HEK293 (cell line): ENCODE measurements around the gene APOC3.

ENCODE experiments used
- CTCF ChIA-PET: fragments of 350-600 bp; formaldehyde crosslinking; extraction: SDS; loops from one replicate; lab custom pipeline; 2021; ENCODE audit warnings: antibody characterized with exemption; lab: Yijun Ruan, JAX
- POLR2A ChIA-PET: fragments of 300-600 bp; formaldehyde crosslinking; extraction: SDS; loops from one replicate; lab custom pipeline; 2020; ENCODE audit warnings: antibody characterized with exemption, inconsistent platforms; lab: Yijun Ruan, JAX
- H3K27ac ChIP-seq: fragments of 200-500 bp; sonication (Bioruptor generic); 2 replicates; pipeline ENCODE4 v1.5.1; 2014; ENCODE audit warnings: low read depth, low read length, control low read depth, inconsistent platforms; ENCODE audit errors: extremely low read depth
- H3K36me3 ChIP-seq, 2 experiments: fragments of 200-500 bp in 1 of 2; sonication (Bioruptor generic) in 1 of 2; 1 replicate in 1 of 2; 2 replicates in 1 of 2; pipeline ENCODE4 v1.5.1; 2014 to 2017; ENCODE audit warnings: inconsistent platforms in 2 of 2, low read length in 2 of 2; ENCODE audit not compliant: control insufficient read depth in 2 of 2, insufficient read depth in 1 of 2
- H3K4me1 ChIP-seq: fragments of 200-500 bp; sonication (Bioruptor generic); 2 replicates; pipeline ENCODE4 v1.5.1; 2014; ENCODE audit warnings: mild to moderate bottlenecking, low read length, inconsistent platforms; ENCODE audit not compliant: control insufficient read depth, insufficient read depth
- H3K4me3 ChIP-seq: 2 replicates; pipeline ENCODE4 v1.5.1; 2011; ENCODE audit warnings: low read depth, mild to moderate bottlenecking, control low read depth, low read length, moderate library complexity
- H3K9me3 ChIP-seq: fragments of 200-500 bp; sonication (Bioruptor generic); 2 replicates; pipeline ENCODE4 v1.5.1; 2014; ENCODE audit warnings: low read depth, low read length, inconsistent platforms; ENCODE audit not compliant: control insufficient read depth, insufficient read depth
- BCL11A ChIP-seq: fragments of 450-650 bp; formaldehyde crosslinking; IDR thresholded peaks from 2 replicates; pipeline ENCODE4 v1.5.1; 2016; ENCODE audit warnings: low read depth, missing biosample characterization, missing genetic modification characterization
- IKZF3 ChIP-seq: fragments of 450-650 bp; IDR thresholded peaks from 2 replicates; pipeline ENCODE4 v1.5.0; 2018; ENCODE audit warnings: missing biosample characterization, mild to moderate bottlenecking, missing genetic modification characterization, moderate library complexity
- KLF1 ChIP-seq: fragments of 450-650 bp; formaldehyde crosslinking; IDR thresholded peaks from 2 replicates; pipeline ENCODE4 v1.5.1; 2016; ENCODE audit warnings: missing biosample characterization, missing genetic modification characterization
- SP7 ChIP-seq: fragments of 450-650 bp; formaldehyde crosslinking; IDR thresholded peaks from 2 replicates; pipeline ENCODE4 v1.5.1; 2016; ENCODE audit warnings: missing biosample characterization, missing genetic modification characterization
- ZEB2 ChIP-seq: fragments of 450-650 bp; formaldehyde crosslinking; IDR thresholded peaks from 2 replicates; pipeline ENCODE4 v1.5.1; 2016; ENCODE audit warnings: missing biosample characterization, missing genetic modification characterization
- ZFP3 ChIP-seq: fragments of 450-650 bp; formaldehyde crosslinking; IDR thresholded peaks from 2 replicates; pipeline ENCODE4 v1.5.1; 2016; ENCODE audit warnings: low read depth, missing biosample characterization, missing genetic modification characterization
- ZFP41 ChIP-seq: fragments of 450-650 bp; formaldehyde crosslinking; IDR thresholded peaks from 2 replicates; pipeline ENCODE4 v1.5.1; 2016; ENCODE audit warnings: missing biosample characterization, missing genetic modification characterization, borderline replicate concordance
- ZIC2 ChIP-seq: fragments of 450-650 bp; formaldehyde crosslinking; IDR thresholded peaks from 2 replicates; pipeline ENCODE4 v1.5.1; 2016; ENCODE audit warnings: missing biosample characterization, missing genetic modification characterization
- ZNF155 ChIP-seq: fragments of 450-650 bp; formaldehyde crosslinking; IDR thresholded peaks from 2 replicates; pipeline ENCODE4 v1.5.1; 2016; ENCODE audit warnings: missing biosample characterization, missing genetic modification characterization
- ZNF169 ChIP-seq: fragments of 450-650 bp; formaldehyde crosslinking; IDR thresholded peaks from 2 replicates; pipeline ENCODE4 v1.5.1; 2016; ENCODE audit warnings: missing biosample characterization, missing genetic modification characterization
- ZNF184 ChIP-seq: fragments of 450-650 bp; IDR thresholded peaks from 2 replicates; pipeline ENCODE4 v1.5.1; 2018; ENCODE audit warnings: missing biosample characterization, mild to moderate bottlenecking, missing genetic modification characterization
- ZNF221 ChIP-seq: fragments of 450-650 bp; formaldehyde crosslinking; IDR thresholded peaks from 2 replicates; pipeline ENCODE4 v1.5.1; 2017; ENCODE audit warnings: missing biosample characterization, missing genetic modification characterization, borderline replicate concordance
- ZNF341 ChIP-seq: fragments of 450-650 bp; formaldehyde crosslinking; IDR thresholded peaks from 2 replicates; pipeline ENCODE4; 2016; ENCODE audit warnings: low read depth, missing biosample characterization, missing genetic modification characterization
- ZNF423 ChIP-seq: fragments of 450-650 bp; formaldehyde crosslinking; IDR thresholded peaks from 2 replicates; pipeline ENCODE4 v1.5.1; 2016; ENCODE audit warnings: missing biosample characterization, missing genetic modification characterization
- ZNF514 ChIP-seq: fragments of 450-650 bp; formaldehyde crosslinking; IDR thresholded peaks from 2 replicates; pipeline ENCODE4 v1.5.1; 2016; ENCODE audit warnings: missing biosample characterization, missing genetic modification characterization
- ZNF521 ChIP-seq: fragments of 450-650 bp; formaldehyde crosslinking; IDR thresholded peaks from 2 replicates; pipeline ENCODE4 v1.5.1; 2017; ENCODE audit warnings: missing biosample characterization, mild to moderate bottlenecking, missing genetic modification characterization
- ZNF529 ChIP-seq: fragments of 450-650 bp; formaldehyde crosslinking; IDR thresholded peaks from 2 replicates; pipeline ENCODE4 v1.5.1; 2017; ENCODE audit warnings: missing genetic modification characterization, missing biosample characterization; ENCODE audit not compliant: insufficient replicate concordance
- ZNF544 ChIP-seq: fragments of 450-650 bp; formaldehyde crosslinking; IDR thresholded peaks from 2 replicates; pipeline ENCODE4 v1.5.0; 2017; ENCODE audit warnings: missing biosample characterization, missing genetic modification characterization
- ZNF621 ChIP-seq: fragments of 450-650 bp; formaldehyde crosslinking; IDR thresholded peaks from 2 replicates; pipeline ENCODE4 v1.5.1; 2017; ENCODE audit warnings: missing biosample characterization, missing genetic modification characterization
- ZNF623 ChIP-seq: fragments of 450-650 bp; formaldehyde crosslinking; IDR thresholded peaks from 2 replicates; pipeline ENCODE4 v1.5.1; 2016; ENCODE audit warnings: missing biosample characterization, missing genetic modification characterization
- ZNF624 ChIP-seq: fragments of 450-650 bp; formaldehyde crosslinking; IDR thresholded peaks from 2 replicates; pipeline ENCODE4 v1.5.1; 2017; ENCODE audit warnings: missing biosample characterization, missing genetic modification characterization
- ZNF664 ChIP-seq: fragments of 450-650 bp; formaldehyde crosslinking; IDR thresholded peaks from 2 replicates; pipeline ENCODE4 v1.5.1; 2016; ENCODE audit warnings: missing biosample characterization, missing genetic modification characterization
- ZSCAN23 ChIP-seq: fragments of 450-650 bp; formaldehyde crosslinking; IDR thresholded peaks from 2 replicates; pipeline ENCODE4 v1.5.1; 2016; ENCODE audit warnings: missing biosample characterization, missing genetic modification characterization
- TF ChIP-seq, protein P1 (sequence below): fragments of 450-650 bp; formaldehyde crosslinking; IDR thresholded peaks from 2 replicates; pipeline ENCODE4 v1.5.1; 2016; ENCODE audit warnings: missing biosample characterization, missing genetic modification characterization
- TF ChIP-seq, protein P2 (sequence below): fragments of 450-650 bp; formaldehyde crosslinking; IDR thresholded peaks from 2 replicates; pipeline ENCODE4 v1.5.1; 2016; ENCODE audit warnings: missing biosample characterization, missing genetic modification characterization, low read depth
- TF ChIP-seq, protein P3 (sequence below): fragments of 450-650 bp; formaldehyde crosslinking; IDR thresholded peaks from 2 replicates; pipeline ENCODE4 v1.5.1; 2017; ENCODE audit warnings: missing biosample characterization, missing genetic modification characterization
- TF ChIP-seq, protein P4 (sequence below): fragments of 450-650 bp; formaldehyde crosslinking; IDR thresholded peaks from 2 replicates; pipeline ENCODE4 v1.5.1; 2016; ENCODE audit warnings: missing biosample characterization, missing genetic modification characterization
- TF ChIP-seq, protein P5 (sequence below): fragments of 450-650 bp; formaldehyde crosslinking; IDR thresholded peaks from 2 replicates; pipeline ENCODE4 v1.5.1; 2016; ENCODE audit warnings: missing biosample characterization, missing genetic modification characterization

APOC3 gene

DNA sequence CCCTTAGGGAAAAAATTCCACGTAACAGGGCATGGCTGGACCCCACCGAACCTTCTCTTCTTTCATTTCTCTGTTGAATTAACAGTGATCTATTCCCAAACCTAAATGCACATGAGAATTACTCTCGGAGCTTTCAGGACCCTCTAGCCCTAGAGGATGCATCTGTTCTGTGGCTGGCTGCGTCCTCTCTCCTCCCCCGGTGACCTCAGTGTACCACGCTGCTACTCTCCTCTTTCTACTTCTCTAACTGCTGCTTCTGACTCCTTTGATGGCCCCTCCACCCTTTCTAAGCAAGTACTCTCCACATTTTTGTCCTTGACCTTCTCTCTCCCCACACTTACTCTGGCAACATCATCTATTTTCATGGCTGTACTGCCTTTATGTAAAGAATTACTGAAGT, 19.8 kb downstream of the APOC3 start:
- Histone ChIP-seq H3K27ac (no peak overlapping the region), H3K4me1 (peaks cover 2% of the 10 kb centered on the region; the same call in 1 of the 2 replicates), H3K9me3 (no peaks in the 10 kb centered on the region), H3K36me3 (peaks cover 0 to 56% of the 10 kb centered on the region in 2 experiments; a peak in 1 of 3 replicates), H3K4me3 (no peak overlapping the region)
- CTCF ChIA-PET: interaction anchor here (1.1 to 1.3 kb wide), 2 partner anchors 13 to 31 kb away, joined by 3 to 4 read pairs; no protein-coding TSS in a partner anchor
- POLR2A ChIA-PET: no interaction called here
- TF ChIP-seq, protein P1, sequence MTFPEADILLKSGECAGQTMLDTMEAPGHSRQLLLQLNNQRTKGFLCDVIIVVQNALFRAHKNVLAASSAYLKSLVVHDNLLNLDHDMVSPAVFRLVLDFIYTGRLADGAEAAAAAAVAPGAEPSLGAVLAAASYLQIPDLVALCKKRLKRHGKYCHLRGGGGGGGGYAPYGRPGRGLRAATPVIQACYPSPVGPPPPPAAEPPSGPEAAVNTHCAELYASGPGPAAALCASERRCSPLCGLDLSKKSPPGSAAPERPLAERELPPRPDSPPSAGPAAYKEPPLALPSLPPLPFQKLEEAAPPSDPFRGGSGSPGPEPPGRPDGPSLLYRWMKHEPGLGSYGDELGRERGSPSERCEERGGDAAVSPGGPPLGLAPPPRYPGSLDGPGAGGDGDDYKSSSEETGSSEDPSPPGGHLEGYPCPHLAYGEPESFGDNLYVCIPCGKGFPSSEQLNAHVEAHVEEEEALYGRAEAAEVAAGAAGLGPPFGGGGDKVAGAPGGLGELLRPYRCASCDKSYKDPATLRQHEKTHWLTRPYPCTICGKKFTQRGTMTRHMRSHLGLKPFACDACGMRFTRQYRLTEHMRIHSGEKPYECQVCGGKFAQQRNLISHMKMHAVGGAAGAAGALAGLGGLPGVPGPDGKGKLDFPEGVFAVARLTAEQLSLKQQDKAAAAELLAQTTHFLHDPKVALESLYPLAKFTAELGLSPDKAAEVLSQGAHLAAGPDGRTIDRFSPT: no peak
- no peak for TF ChIP-seq ZFP41 (tag by site-specific recombination)
- TF ChIP-seq IKZF3 (tag by site-specific recombination): no peak
- no peak for TF ChIP-seq ZNF169 (tag by site-specific recombination)
- no peak for TF ChIP-seq ZNF529 (tag by site-specific recombination)
- no peak for TF ChIP-seq ZNF221
- no peak for TF ChIP-seq ZNF155 (tag by site-specific recombination)
- TF ChIP-seq ZNF624 (tag by site-specific recombination): no peak
- no peak for TF ChIP-seq ZNF623
- no peak for TF ChIP-seq ZNF621 (tag by site-specific recombination)
- no peak for TF ChIP-seq ZNF423 (tag by site-specific recombination)
- no peak for TF ChIP-seq ZNF664 (tag by site-specific recombination)
- TF ChIP-seq, protein P2, sequence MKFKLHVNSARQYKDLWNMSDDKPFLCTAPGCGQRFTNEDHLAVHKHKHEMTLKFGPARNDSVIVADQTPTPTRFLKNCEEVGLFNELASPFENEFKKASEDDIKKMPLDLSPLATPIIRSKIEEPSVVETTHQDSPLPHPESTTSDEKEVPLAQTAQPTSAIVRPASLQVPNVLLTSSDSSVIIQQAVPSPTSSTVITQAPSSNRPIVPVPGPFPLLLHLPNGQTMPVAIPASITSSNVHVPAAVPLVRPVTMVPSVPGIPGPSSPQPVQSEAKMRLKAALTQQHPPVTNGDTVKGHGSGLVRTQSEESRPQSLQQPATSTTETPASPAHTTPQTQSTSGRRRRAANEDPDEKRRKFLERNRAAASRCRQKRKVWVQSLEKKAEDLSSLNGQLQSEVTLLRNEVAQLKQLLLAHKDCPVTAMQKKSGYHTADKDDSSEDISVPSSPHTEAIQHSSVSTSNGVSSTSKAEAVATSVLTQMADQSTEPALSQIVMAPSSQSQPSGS (tag by site-specific recombination): no peak
- TF ChIP-seq ZNF514 (tag by site-specific recombination): no peak
- no peak for TF ChIP-seq ZNF341 (tag by site-specific recombination)
- TF ChIP-seq KLF1 (tag by site-specific recombination): no peak
- TF ChIP-seq, protein P3, sequence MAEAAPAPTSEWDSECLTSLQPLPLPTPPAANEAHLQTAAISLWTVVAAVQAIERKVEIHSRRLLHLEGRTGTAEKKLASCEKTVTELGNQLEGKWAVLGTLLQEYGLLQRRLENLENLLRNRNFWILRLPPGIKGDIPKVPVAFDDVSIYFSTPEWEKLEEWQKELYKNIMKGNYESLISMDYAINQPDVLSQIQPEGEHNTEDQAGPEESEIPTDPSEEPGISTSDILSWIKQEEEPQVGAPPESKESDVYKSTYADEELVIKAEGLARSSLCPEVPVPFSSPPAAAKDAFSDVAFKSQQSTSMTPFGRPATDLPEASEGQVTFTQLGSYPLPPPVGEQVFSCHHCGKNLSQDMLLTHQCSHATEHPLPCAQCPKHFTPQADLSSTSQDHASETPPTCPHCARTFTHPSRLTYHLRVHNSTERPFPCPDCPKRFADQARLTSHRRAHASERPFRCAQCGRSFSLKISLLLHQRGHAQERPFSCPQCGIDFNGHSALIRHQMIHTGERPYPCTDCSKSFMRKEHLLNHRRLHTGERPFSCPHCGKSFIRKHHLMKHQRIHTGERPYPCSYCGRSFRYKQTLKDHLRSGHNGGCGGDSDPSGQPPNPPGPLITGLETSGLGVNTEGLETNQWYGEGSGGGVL (tag by site-specific recombination): no peak
- TF ChIP-seq ZNF184 (tag by site-specific recombination): no peak
- TF ChIP-seq ZNF544 (tag by site-specific recombination): no peak

DNA sequence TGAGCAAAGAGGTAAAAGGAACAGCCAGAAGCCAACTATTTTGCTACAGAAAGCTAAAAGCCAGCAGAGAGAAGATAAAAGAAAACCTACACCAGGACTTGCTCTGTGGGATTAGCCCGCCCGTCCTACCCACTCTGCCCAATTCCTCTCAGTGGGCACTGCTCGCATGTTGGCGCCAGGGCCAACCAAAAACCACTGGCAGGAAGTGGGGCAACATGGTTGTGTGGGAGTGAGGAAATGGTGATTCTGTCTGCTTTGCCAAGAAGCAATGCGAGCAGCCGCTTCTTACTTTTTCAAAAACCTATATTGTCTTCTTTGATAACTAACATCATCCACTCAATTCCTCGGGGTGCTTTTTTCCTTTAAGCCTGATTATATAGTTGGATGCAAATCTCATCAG, 21.9 kb downstream of the APOC3 start:
- no peak overlapping the region for H3K4me3 ChIP-seq
- ChIA-PET CTCF (interaction anchor here (1.2 kb wide), 2 partner anchors 16 to 254 kb away, joined by 3 read pairs; no protein-coding TSS in a partner anchor), POLR2A (no interaction called here)
- H3K27ac ChIP-seq: no peak overlapping the region
- H3K36me3 ChIP-seq: peaks cover 0 to 47% of the 10 kb centered on the region in 2 experiments; a peak in 1 of 3 replicates
- peaks cover 2% of the 10 kb centered on the region; the same call in 1 of the 2 replicates for H3K4me1 ChIP-seq
- no peaks in the 10 kb centered on the region for H3K9me3 ChIP-seq
- TF ChIP-seq, protein P4, sequence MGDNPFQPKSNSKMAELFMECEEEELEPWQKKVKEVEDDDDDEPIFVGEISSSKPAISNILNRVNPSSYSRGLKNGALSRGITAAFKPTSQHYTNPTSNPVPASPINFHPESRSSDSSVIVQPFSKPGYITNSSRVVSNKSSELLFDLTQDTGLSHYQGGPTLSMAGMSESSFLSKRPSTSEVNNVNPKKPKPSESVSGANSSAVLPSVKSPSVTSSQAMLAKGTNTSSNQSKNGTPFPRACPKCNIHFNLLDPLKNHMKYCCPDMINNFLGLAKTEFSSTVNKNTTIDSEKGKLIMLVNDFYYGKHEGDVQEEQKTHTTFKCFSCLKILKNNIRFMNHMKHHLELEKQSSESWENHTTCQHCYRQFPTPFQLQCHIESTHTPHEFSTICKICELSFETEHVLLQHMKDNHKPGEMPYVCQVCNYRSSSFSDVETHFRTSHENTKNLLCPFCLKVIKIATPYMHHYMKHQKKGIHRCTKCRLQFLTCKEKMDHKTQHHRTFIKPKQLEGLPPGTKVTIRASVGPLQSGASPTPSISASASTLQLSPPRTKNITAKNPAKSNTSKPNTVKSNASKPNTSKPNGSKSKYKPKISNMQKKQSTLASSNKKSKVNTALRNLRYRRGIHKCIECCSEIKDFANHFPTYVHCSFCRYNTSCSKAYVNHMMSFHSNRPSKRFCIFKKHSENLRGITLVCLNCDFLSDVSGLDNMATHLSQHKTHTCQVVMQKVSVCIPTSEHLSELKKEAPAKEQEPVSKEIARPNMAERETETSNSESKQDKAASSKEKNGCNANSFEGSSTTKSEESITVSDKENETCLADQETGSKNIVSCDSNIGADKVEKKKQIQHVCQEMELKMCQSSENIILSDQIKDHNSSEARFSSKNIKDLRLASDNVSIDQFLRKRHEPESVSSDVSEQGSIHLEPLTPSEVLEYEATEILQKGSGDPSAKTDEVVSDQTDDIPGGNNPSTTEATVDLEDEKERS (tag by site-specific recombination): no peak
- TF ChIP-seq ZEB2 (tag by site-specific recombination): no peak
- TF ChIP-seq ZIC2: no peak
- TF ChIP-seq SP7 (tag by site-specific recombination): no peak
- no peak for TF ChIP-seq BCL11A (tag by site-specific recombination)
- no peak for TF ChIP-seq ZFP3
- TF ChIP-seq, protein P5, sequence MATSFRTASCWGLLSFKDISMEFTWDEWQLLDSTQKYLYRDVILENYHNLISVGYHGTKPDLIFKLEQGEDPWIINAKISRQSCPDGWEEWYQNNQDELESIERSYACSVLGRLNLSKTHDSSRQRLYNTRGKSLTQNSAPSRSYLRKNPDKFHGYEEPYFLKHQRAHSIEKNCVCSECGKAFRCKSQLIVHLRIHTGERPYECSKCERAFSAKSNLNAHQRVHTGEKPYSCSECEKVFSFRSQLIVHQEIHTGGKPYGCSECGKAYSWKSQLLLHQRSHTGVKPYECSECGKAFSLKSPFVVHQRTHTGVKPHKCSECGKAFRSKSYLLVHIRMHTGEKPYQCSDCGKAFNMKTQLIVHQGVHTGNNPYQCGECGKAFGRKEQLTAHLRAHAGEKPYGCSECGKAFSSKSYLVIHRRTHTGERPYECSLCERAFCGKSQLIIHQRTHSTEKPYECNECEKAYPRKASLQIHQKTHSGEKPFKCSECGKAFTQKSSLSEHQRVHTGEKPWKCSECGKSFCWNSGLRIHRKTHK: no peak
- TF ChIP-seq ZSCAN23: no peak
- no peak for TF ChIP-seq ZNF521 (tag by site-specific recombination)
